ENCODE results near the gene CD6.
"Not testable (repeated sequence)": the region's sequence is repeated elsewhere in the genome, so short reads cannot be mapped to it uniquely, and the experiment has no call there.

Gene CD6

DNA sequence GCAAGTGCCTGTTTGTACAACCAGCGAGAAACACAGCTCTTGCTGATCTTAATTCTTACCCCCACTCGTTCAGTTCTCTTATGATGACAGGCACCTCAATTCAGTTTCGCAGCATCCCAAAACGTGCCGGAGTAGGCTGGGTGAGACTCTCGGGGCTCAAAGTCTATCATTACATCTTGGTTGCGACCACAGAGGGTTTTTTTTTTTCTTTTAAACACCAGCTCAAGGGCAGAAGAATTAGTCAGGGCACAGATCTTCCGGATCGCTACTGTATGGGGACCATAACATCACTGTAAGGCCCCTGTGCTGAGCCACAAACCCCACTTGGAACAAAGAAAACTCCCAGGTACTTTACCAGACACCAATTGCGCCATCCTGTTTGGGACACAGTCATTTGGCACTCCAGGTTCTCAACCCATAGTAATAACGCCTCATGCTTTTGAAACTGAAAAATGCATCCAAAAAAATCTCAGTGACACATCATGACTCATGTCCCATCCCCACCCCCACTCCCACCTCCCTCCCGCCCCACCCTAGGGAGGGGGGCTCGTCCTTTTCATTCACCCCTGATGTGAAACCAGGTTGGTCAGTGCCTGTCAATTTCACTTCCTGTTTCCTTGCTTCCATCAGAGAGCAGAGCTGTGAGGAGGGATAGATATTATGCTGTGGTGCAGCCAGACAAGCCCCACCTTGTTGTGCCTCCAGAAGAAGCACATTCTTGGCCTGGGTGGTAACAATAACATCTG, 89.8 kb downstream of the CD6 start:
- H3K27me3 ChIP-seq (ENCODE audit: insufficient read depth, low read length, poor library complexity): no peaks in the 10 kb centered on the region
- DNase-seq: no peak
- H2BK5ac ChIP-seq (ENCODE audit: low read length): no peak overlapping the region

DNA sequence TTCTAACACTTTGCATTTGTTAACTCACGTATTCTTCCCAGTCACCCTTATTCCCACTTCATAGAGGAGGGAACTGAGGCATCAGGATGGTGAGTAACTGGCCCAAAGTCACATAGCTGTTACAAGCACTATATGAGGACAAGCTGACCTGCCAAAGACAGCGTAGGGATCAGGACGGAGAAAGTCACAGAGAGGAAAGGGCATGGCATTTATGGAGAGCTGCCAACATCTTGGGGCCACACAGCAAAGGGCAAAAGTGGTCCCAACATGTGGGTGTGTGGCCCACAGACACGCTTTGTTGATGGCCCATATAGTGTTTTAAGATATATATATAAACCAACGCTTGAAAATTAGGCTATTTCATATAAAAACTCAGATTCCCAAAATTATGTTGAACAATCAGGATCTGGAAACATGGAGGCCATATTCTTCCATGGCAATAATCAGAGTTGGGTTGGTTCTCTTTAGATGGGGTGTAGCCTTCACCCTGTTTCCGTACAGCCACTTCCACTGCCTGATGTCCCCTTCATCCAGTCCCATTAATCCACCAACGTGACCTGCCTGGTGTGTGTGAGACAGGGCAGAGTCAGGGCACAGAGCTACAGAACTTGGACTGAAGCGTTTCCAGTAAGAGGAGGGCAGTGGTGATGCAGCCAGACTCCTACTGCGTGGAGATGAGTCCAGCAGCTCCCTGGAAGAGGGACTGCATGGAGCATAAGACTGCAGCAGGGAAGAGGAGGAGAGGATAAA, 90.9 kb downstream of the CD6 start:
- no peak overlapping the region for H4K5ac ChIP-seq (ENCODE audit: low read length)
- no peak overlapping the region for H3K23ac ChIP-seq (ENCODE audit: low read length)
- H2BK5ac ChIP-seq (ENCODE audit: low read length): no peak overlapping the region
- H3K79me2 ChIP-seq (ENCODE audit: control insufficient read depth, insufficient read depth, low read length): no peaks in the 10 kb centered on the region
- H2BK120ac ChIP-seq (ENCODE audit: low read depth, low read length): no peak overlapping the region
- H3K36me3 ChIP-seq (ENCODE audit: control insufficient read depth, insufficient read depth, low read length): no peaks in the 10 kb centered on the region
- H3K27me3 ChIP-seq (ENCODE audit: insufficient read depth, low read length, poor library complexity): no peaks in the 10 kb centered on the region
- WGBS (ENCODE audit: extremely low coverage, insufficient coverage, low lambda C conversion rate): no CpG with 5 or more reads among the region's 9 CpGs
- H3K4me1 ChIP-seq (ENCODE audit: control insufficient read depth, low read depth, low read length): no peaks in the 10 kb centered on the region
- no peak overlapping the region for H3K4ac ChIP-seq (ENCODE audit: low read depth, low read length)
- no peak overlapping the region for H2BK15ac ChIP-seq (replicated peaks; ENCODE audit: low read depth)
- H3K27ac ChIP-seq (ENCODE audit: low read depth, low read length): no peak overlapping the region
- DNase-seq: no peak
- no peak overlapping the region for H4K8ac ChIP-seq (ENCODE audit: low read depth, low read length)
- no peak overlapping the region for H3K4me3 ChIP-seq (ENCODE audit: low read length)
- no peak overlapping the region for H3K18ac ChIP-seq (ENCODE audit: low read length)
- no peak overlapping the region for H3K56ac ChIP-seq (ENCODE audit: low read length)
- H3K9ac ChIP-seq (ENCODE audit: low read length): no peak overlapping the region
- no peak overlapping the region for H2AK5ac ChIP-seq (ENCODE audit: low read length)
- no peaks in the 10 kb centered on the region for H3K79me1 ChIP-seq (ENCODE audit: low read length)
- H3K4me2 ChIP-seq (ENCODE audit: low read length): no peak overlapping the region

More for the DNA sequence above, 89.8 kb downstream of the CD6 start:
- no peaks in the 10 kb centered on the region for H3K4me1 ChIP-seq (ENCODE audit: control insufficient read depth, low read depth, low read length)
- no peaks in the 10 kb centered on the region for H3K79me2 ChIP-seq (ENCODE audit: control insufficient read depth, insufficient read depth, low read length)
- no peak overlapping the region for H3K4ac ChIP-seq (ENCODE audit: low read depth, low read length)
- no peak overlapping the region for H3K27ac ChIP-seq (ENCODE audit: low read depth, low read length)
- H3K23ac ChIP-seq (ENCODE audit: low read length): no peak overlapping the region
- no peak overlapping the region for H3K56ac ChIP-seq (ENCODE audit: low read length)
- no peak overlapping the region for H3K4me2 ChIP-seq (ENCODE audit: low read length)
- H3K18ac ChIP-seq (ENCODE audit: low read length): no peak overlapping the region
- H2BK15ac ChIP-seq (replicated peaks; ENCODE audit: low read depth): no peak overlapping the region
- no peak overlapping the region for H3K4me3 ChIP-seq (ENCODE audit: low read length)
- H3K79me1 ChIP-seq (ENCODE audit: low read length): no peaks in the 10 kb centered on the region
- H4K5ac ChIP-seq (ENCODE audit: low read length): no peak overlapping the region
- H4K8ac ChIP-seq (ENCODE audit: low read depth, low read length): no peak overlapping the region
- no CpG with 5 or more reads among the region's 13 CpGs for WGBS (ENCODE audit: extremely low coverage, insufficient coverage, low lambda C conversion rate)
- no peak overlapping the region for H3K9ac ChIP-seq (ENCODE audit: low read length)
- no peaks in the 10 kb centered on the region for H3K36me3 ChIP-seq (ENCODE audit: control insufficient read depth, insufficient read depth, low read length)
- H2AK5ac ChIP-seq (ENCODE audit: low read length): no peak overlapping the region
- no peak overlapping the region for H2BK120ac ChIP-seq (ENCODE audit: low read depth, low read length)

DNA sequence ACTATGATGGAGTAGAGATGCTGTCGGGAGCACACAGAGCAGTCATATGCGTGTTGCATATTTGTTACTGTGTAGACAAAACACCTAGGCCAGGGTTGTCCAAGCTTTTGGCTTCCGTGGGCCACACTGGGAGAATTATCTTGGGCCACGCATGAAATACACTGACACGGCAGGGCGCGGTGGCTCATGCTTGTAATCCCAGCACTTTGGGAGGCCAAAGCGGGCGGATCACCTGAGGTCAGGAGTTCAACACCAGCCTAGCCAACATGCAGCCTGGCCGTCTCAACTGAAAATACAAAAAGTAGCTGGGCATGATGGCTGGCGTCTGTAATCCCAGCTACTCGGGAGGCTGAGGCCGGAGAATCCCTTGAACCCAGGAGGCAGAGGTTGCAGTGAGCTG, 93.8 kb downstream of the CD6 start:
- H3K9ac ChIP-seq (ENCODE audit: low read length); H3K36me3 ChIP-seq (ENCODE audit: control insufficient read depth, insufficient read depth, low read length); H3K79me2 ChIP-seq (ENCODE audit: control insufficient read depth, insufficient read depth, low read length); H3K79me1 ChIP-seq (ENCODE audit: low read length); H2BK5ac ChIP-seq (ENCODE audit: low read length); H3K18ac ChIP-seq (ENCODE audit: low read length); H4K8ac ChIP-seq (ENCODE audit: low read depth, low read length); H3K23ac ChIP-seq (ENCODE audit: low read length); H2BK120ac ChIP-seq (ENCODE audit: low read depth, low read length); DNase-seq; H3K4ac ChIP-seq (ENCODE audit: low read depth, low read length); H3K4me3 ChIP-seq (ENCODE audit: low read length); H2BK15ac ChIP-seq (replicated peaks; ENCODE audit: low read depth); H3K27me3 ChIP-seq (ENCODE audit: insufficient read depth, low read length, poor library complexity); H3K56ac ChIP-seq (ENCODE audit: low read length); H2AK5ac ChIP-seq (ENCODE audit: low read length); H4K5ac ChIP-seq (ENCODE audit: low read length); H3K4me2 ChIP-seq (ENCODE audit: low read length); H3K4me1 ChIP-seq (ENCODE audit: control insufficient read depth, low read depth, low read length); H3K27ac ChIP-seq (ENCODE audit: low read depth, low read length): not testable (repeated sequence)
- WGBS (ENCODE audit: extremely low coverage, insufficient coverage, low lambda C conversion rate): no CpG with 5 or more reads among the region's 13 CpGs

DNA sequence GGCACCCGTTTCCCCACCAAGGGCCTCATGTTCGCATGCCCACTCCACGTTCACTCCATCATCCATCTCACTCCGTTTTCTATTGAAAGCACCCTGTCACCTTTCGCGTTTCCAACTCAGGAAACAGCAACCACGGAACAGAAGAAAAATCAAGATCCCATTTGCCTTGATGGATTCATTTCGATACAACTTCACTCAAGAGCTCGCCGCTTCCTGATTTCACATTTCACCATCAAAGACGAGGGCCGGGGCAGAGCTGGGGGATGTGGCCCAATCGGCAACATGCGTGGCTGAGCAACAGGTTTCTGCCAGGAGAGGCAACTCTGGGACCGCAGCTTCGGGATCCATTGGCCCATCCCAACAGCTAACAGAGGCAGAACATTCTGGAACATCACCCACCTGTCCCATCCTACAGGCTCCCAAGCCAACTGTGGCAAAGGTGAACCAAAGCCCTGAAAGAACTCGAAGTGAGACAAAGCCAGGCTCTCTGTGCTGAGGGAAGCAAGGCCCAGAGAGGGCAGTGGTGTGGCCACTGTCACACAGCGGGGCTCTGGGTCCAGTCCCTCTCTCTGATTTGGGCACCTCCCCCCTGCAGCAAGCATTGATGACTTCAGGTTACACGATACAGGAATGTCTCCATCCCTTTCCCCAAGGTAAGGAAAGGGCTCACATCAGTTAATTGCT, 94.6 kb downstream of the CD6 start:
- Histone ChIP-seq H3K4me1 (ENCODE audit: control insufficient read depth, low read depth, low read length) (no peaks in the 10 kb centered on the region), H3K27ac (ENCODE audit: low read depth, low read length) (no peak overlapping the region), H3K79me2 (ENCODE audit: control insufficient read depth, insufficient read depth, low read length) (no peaks in the 10 kb centered on the region), H3K27me3 (ENCODE audit: insufficient read depth, low read length, poor library complexity) (no peaks in the 10 kb centered on the region), H4K8ac (ENCODE audit: low read depth, low read length) (no peak overlapping the region), H3K4me3 (ENCODE audit: low read length) (no peak overlapping the region), H2AK5ac (ENCODE audit: low read length) (no peak overlapping the region), H3K18ac (ENCODE audit: low read length) (no peak overlapping the region), H3K23ac (ENCODE audit: low read length) (no peak overlapping the region), H3K79me1 (ENCODE audit: low read length) (no peaks in the 10 kb centered on the region), H3K36me3 (ENCODE audit: control insufficient read depth, insufficient read depth, low read length) (no peaks in the 10 kb centered on the region), H3K4me2 (ENCODE audit: low read length) (no peak overlapping the region), H3K4ac (ENCODE audit: low read depth, low read length) (no peak overlapping the region), H2BK120ac (ENCODE audit: low read depth, low read length) (no peak overlapping the region), H3K9ac (ENCODE audit: low read length) (no peak overlapping the region), H4K5ac (ENCODE audit: low read length) (no peak overlapping the region), H2BK5ac (ENCODE audit: low read length) (no peak overlapping the region), H2BK15ac (replicated peaks; ENCODE audit: low read depth) (no peak overlapping the region), H3K56ac (ENCODE audit: low read length) (no peak overlapping the region)
- 100% methylated on average over 3 of the region's 19 CpGs for WGBS (ENCODE audit: extremely low coverage, insufficient coverage, low lambda C conversion rate)
- DNase-seq: no peak

DNA sequence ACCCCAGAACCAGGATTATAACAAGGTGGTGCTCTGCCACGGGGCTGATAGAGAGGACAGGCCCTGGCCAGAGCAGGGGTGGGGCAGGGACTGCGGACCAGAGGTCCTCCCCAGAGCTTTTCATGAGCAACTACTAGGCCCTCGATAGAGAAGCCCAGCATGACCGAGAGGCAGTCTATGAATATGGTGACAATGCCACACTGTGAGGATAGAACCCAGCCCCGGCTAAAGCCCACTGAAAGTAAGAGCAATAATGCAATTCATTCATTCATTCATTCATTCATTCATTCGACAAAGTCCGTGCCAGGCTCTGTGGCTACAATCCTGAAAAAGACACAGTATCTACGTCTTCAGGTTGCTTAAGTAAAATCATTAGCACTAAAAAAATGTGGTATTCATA, 95.2 kb downstream of the CD6 start:
- Histone ChIP-seq H3K4me1 (ENCODE audit: control insufficient read depth, low read depth, low read length) (no peaks in the 10 kb centered on the region), H4K5ac (ENCODE audit: low read length) (no peak overlapping the region), H3K23ac (ENCODE audit: low read length) (no peak overlapping the region), H3K79me1 (ENCODE audit: low read length) (no peaks in the 10 kb centered on the region), H3K4me3 (ENCODE audit: low read length) (no peak overlapping the region), H4K8ac (ENCODE audit: low read depth, low read length) (no peak overlapping the region), H2BK15ac (replicated peaks; ENCODE audit: low read depth) (no peak overlapping the region), H2BK120ac (ENCODE audit: low read depth, low read length) (no peak overlapping the region), H3K27ac (ENCODE audit: low read depth, low read length) (no peak overlapping the region), H3K79me2 (ENCODE audit: control insufficient read depth, insufficient read depth, low read length) (no peaks in the 10 kb centered on the region), H3K4me2 (ENCODE audit: low read length) (no peak overlapping the region), H2BK5ac (ENCODE audit: low read length) (no peak overlapping the region), H3K36me3 (ENCODE audit: control insufficient read depth, insufficient read depth, low read length) (no peaks in the 10 kb centered on the region), H3K56ac (ENCODE audit: low read length) (no peak overlapping the region), H3K9ac (ENCODE audit: low read length) (no peak overlapping the region), H3K27me3 (ENCODE audit: insufficient read depth, low read length, poor library complexity) (no peaks in the 10 kb centered on the region), H2AK5ac (ENCODE audit: low read length) (no peak overlapping the region), H3K4ac (ENCODE audit: low read depth, low read length) (no peak overlapping the region), H3K18ac (ENCODE audit: low read length) (no peak overlapping the region)
- WGBS (ENCODE audit: extremely low coverage, insufficient coverage, low lambda C conversion rate): no CpG with 5 or more reads among the region's 8 CpGs
- no peak for DNase-seq

Measured in mesendoderm (in vitro differentiated cells).